K562 (cell line): ENCODE measurements around the gene EPB41L3. TPM values are rescaled to one million over a fixed set of nuclear protein-coding genes. Genes with fewer than 3 reads are reported as not detected.

Experiments
- ATAC-seq: fragments of 200-7000 bp; cut with Tn5 transposase; 3 replicates; pipeline ENCODE4 v1.9.1; 2020; ENCODE audit warnings: moderate library complexity
- BruUV-seq: library from RNA; stranded (reverse); fragments of 400-500 nt; replicated peaks from 2 replicates; lab custom pipeline; 2021; lab: Mats Ljungman, UMichigan
- CTCF ChIA-PET: fragments of 300-600 bp; formaldehyde crosslinking; extraction: SDS; loops from one replicate; lab custom pipeline; 2021; ENCODE audit warnings: low intra/inter-chr PET ratio; lab: Yijun Ruan, JAX
- POLR2A ChIA-PET: fragments of 300-600, 350-650 bp; sonication (Branson Sonifier 250); formaldehyde crosslinking; extraction: SDS; loops from one replicate; lab custom pipeline; 2021; ENCODE audit warnings: antibody characterized with exemption, inconsistent platforms; lab: Yijun Ruan, JAX
- DNase-seq, 4 experiments: peaks; one replicate each; pipeline versions ENCODE4 v3.0.0 to v3.0.0-alpha.2; 2011 to 2018; ENCODE audit warnings: low spot score in 3 of 4, mixed read lengths in 3 of 4; ENCODE audit errors: extremely low read depth in 1 of 4
- FAIRE-seq: peaks from 2 replicates; lab custom pipeline; 2011; peaks lifted over from hg19 to GRCh38; lab: Jason Lieb, UNC
- H2AFZ ChIP-seq: 2 replicates; pipeline ENCODE4 v1.6.0; 2011; ENCODE audit warnings: low read depth, low read length, control low read depth, inconsistent platforms
- H3K27ac ChIP-seq: fragments of 200-600 bp; 3 replicates; pipeline ENCODE4 v1.8.0; 2011; ENCODE audit warnings: low read depth, mild to moderate bottlenecking, control low read depth, inconsistent platforms, low read length, moderate library complexity, mixed read lengths; ENCODE audit errors: extremely low read depth
- H3K27me3 ChIP-seq, 2 experiments: fragments of 300-600 bp in 1 of 2; 2 replicates in 1 of 2; 3 replicates in 1 of 2; pipeline versions ENCODE4 v1.6.0 to v1.8.0; 2011; ENCODE audit warnings: inconsistent platforms in 2 of 2, low read length in 2 of 2, mild to moderate bottlenecking in 1 of 2, mixed read lengths in 1 of 2, moderate library complexity in 1 of 2; ENCODE audit not compliant: control insufficient read depth in 2 of 2, insufficient read depth in 2 of 2
- H3K36me3 ChIP-seq: fragments of 300-600 bp; 3 replicates; pipeline ENCODE4 v1.8.0; 2011; ENCODE audit warnings: mild to moderate bottlenecking, low read length, inconsistent platforms; ENCODE audit not compliant: control insufficient read depth, insufficient read depth
- H3K4me1 ChIP-seq, 2 experiments: fragments of 200-600 bp in 1 of 2; replicated peaks in 1 of 2; 2 replicates in 1 of 2; 3 replicates in 1 of 2; pipeline versions ENCODE4 v1.5.1 to v1.8.0; 2011; ENCODE audit warnings: inconsistent platforms in 2 of 2, low read length in 2 of 2, mild to moderate bottlenecking in 1 of 2, mixed read lengths in 1 of 2, moderate library complexity in 1 of 2; ENCODE audit not compliant: control insufficient read depth in 2 of 2, insufficient read depth in 2 of 2
- H3K4me2 ChIP-seq: 2 replicates; pipeline ENCODE4 v1.6.1; 2011; ENCODE audit warnings: low read length, control low read depth, inconsistent platforms, mixed read lengths; ENCODE audit not compliant: insufficient read depth
- H3K4me3 ChIP-seq: fragments of 200-600 bp; sonication (generic), shearing (Covaris generic); 2 replicates; pipeline ENCODE4 v1.5.1; 2016; ENCODE audit warnings: control low read depth, inconsistent platforms
- H3K79me2 ChIP-seq: fragments of 200-600 bp; 3 replicates; pipeline ENCODE4 v1.8.0; 2011; ENCODE audit warnings: low read length, inconsistent platforms; ENCODE audit not compliant: control insufficient read depth, insufficient read depth
- H3K9ac ChIP-seq, 2 experiments: 2 replicates each; pipeline versions ENCODE4 v1.6.0 to v1.6.1; 2011; ENCODE audit warnings: low read depth in 2 of 2, low read length in 2 of 2, control low read depth in 1 of 2, inconsistent platforms in 1 of 2, mild to moderate bottlenecking in 1 of 2, mixed read lengths in 1 of 2; ENCODE audit not compliant: insufficient read depth in 1 of 2
- H3K9me1 ChIP-seq: one replicate; pipeline ENCODE4 v1.6.0; 2011; ENCODE audit warnings: inconsistent platforms, mild to moderate bottlenecking, low read length, moderate library complexity; ENCODE audit not compliant: control insufficient read depth, insufficient read depth
- H3K9me3 ChIP-seq: replicated peaks from 2 replicates; pipeline ENCODE4 v1.5.1; 2011; ENCODE audit warnings: low read depth, low read length, inconsistent platforms; ENCODE audit not compliant: control insufficient read depth, insufficient read depth
- H4K20me1 ChIP-seq: replicated peaks from 2 replicates; pipeline ENCODE4 v1.6.1; 2011; ENCODE audit warnings: low read length, inconsistent platforms, mixed read lengths; ENCODE audit not compliant: control insufficient read depth, insufficient read depth
- CHAMP1 ChIP-seq: fragments of 450-650 bp; IDR thresholded peaks from 2 replicates; pipeline ENCODE4 v1.6.1; 2016; ENCODE audit warnings: mild to moderate bottlenecking
- GATAD2B ChIP-seq: fragments of 450-650 bp; IDR thresholded peaks from 2 replicates; pipeline ENCODE4 v1.6.1; 2017; ENCODE audit warnings: mild to moderate bottlenecking, borderline replicate concordance
- IRF2 ChIP-seq: sonication (generic); formaldehyde crosslinking; IDR thresholded peaks from 2 replicates; pipeline ENCODE4 v1.8.1; 2022; ENCODE audit warnings: mild to moderate bottlenecking, missing genetic modification reagents
- RAD21 ChIP-seq, 2 experiments: fragments of 250-450 bp in 1 of 2; fragments of 450-650 bp in 1 of 2; sonication (Bioruptor Pico) in 1 of 2; formaldehyde crosslinking in 1 of 2; IDR thresholded peaks in 1 of 2; conservative IDR thresholded peaks in 1 of 2; 2 replicates each; pipeline versions ENCODE4 v1.4.0 to v1.8.0; 2020 to 2022; ENCODE audit warnings: mild to moderate bottlenecking in 2 of 2, moderate library complexity in 1 of 2
- RBM39 ChIP-seq: fragments of 200-400 bp; formaldehyde crosslinking; optimal IDR thresholded peaks from 2 replicates; pipeline ENCODE3; 2018; ENCODE audit warnings: low read depth, low read length
- SETDB1 ChIP-seq: IDR thresholded peaks from one replicate; pipeline ENCODE4 v1.6.1; 2012; ENCODE audit warnings: low read length, control low read depth, inconsistent platforms
- SNRNP70 ChIP-seq: fragments of 200-400 bp; formaldehyde crosslinking; optimal IDR thresholded peaks from 2 replicates; pipeline ENCODE3; 2017; ENCODE audit warnings: low read depth, low read length
- SRSF7 ChIP-seq: fragments of 200-400 bp; formaldehyde crosslinking; optimal IDR thresholded peaks from 2 replicates; pipeline ENCODE3; 2017; ENCODE audit warnings: mild to moderate bottlenecking, low read depth, low read length
- TGIF2 ChIP-seq: sonication (generic); formaldehyde crosslinking; IDR thresholded peaks from 2 replicates; pipeline ENCODE4 v1.8.1; 2022; ENCODE audit warnings: mild to moderate bottlenecking, missing genetic modification reagents, moderate library complexity
- XRCC5 ChIP-seq: fragments of 200-400 bp; formaldehyde crosslinking; IDR thresholded peaks from 2 replicates; pipeline ENCODE4 v1.6.1; 2017; ENCODE audit warnings: low read depth, mild to moderate bottlenecking, low read length
- ZNF644 ChIP-seq: fragments of 200-800 bp; sonication (Bioruptor generic); IDR thresholded peaks from 2 replicates; pipeline ENCODE4 v1.6.1; 2016; ENCODE audit warnings: low read depth, missing genetic modification characterization, missing compliant biosample characterization
- ZNF699 ChIP-seq: fragments of 250-450 bp; sonication (Bioruptor Pico); IDR thresholded peaks from 2 replicates; pipeline ENCODE4 v1.8.0; 2021; ENCODE audit warnings: mild to moderate bottlenecking, moderate library complexity; ENCODE audit not compliant: insufficient replicate concordance
- WGBS: fragments of 100-300 bp; shearing (Covaris generic); methylation state at CpG from one replicate; pipeline ENCODE4 v1.1.6; 2016; ENCODE audit warnings: low coverage, mixed read lengths; ENCODE audit not compliant: insufficient coverage; ENCODE audit errors: missing lambda C conversion rate; 5-methylcytosine and 5-hydroxymethylcytosine counted together
- in situ Hi-C: fragments of 300-500 bp; cut with MboI; formaldehyde crosslinking; loops from 4 replicates; pipeline ENCODE4 v1.15.0; 2018; ENCODE audit warnings: inconsistent platforms, mixed read lengths
- intact Hi-C: fragments of 100-400 bp; cut with micrococcal nuclease; formaldehyde crosslinking; loops from 2 replicates; pipeline ENCODE4 v1.14.2; 2022
- polyA plus RNA-seq, 8 experiments: library from polyadenylated mRNA; depleted of rRNA in 4 of 8; stranded (reverse) in 5 of 8; unstranded in 3 of 8; fragments of >200 nt; fragmentation: Nextera tagmentation in 2 of 8; fragmentation: Illumina TruSeq in 1 of 8; extraction: Ambion mirVana in 2 of 8; extraction: Trizol in 1 of 8; gene quantifications; 2 replicates each; pipeline versions ENCODE4 v1.2.1 to v1.2.3, GENCODE V29; 2011 to 2014; ENCODE audit warnings: inconsistent platforms in 1 of 8, missing spikeins in 1 of 8
- total RNA-seq, 7 experiments: library from RNA; depleted of rRNA in 6 of 7; stranded (reverse); fragments of >200 nt in 6 of 7; fragmentation: Illumina TruSeq in 2 of 7; extraction: Trizol in 2 of 7; gene quantifications; 2 replicates each; pipeline versions ENCODE4 v1.2.1 to v1.2.3, GENCODE V29; 2011 to 2021; ENCODE audit warnings: low replicate concordance in 1 of 7

EPB41L3 gene
- total and polyA plus RNA-seq, 9 of the 15 experiments (the other 6 are each of a cell fraction or from before 2014, with no cell fraction given) = 0.44 to 0.49 TPM; not detected in 7

GRCh38 chr18:5425721-5426120 lies 118.1 kb downstream of the EPB41L3 start:
- WGBS = 0% methylated on average over 2 of the region's 2 CpGs
- DNase-seq (no peak), ATAC-seq (no peak), FAIRE-seq (no peak)
- no peak overlapping the region for H3K9ac ChIP-seq
- in situ Hi-C loops (no loop called here), intact Hi-C loops (no loop called here)
- H3K9me1 ChIP-seq = no peaks in the 10 kb centered on the region
- no peaks in the 10 kb centered on the region for H3K36me3 ChIP-seq
- no peak overlapping the region for H2AFZ ChIP-seq
- POLR2A ChIA-PET = no interaction called here
- H3K27me3 ChIP-seq = no peaks in the 10 kb centered on the region
- H3K4me3 ChIP-seq = no peak overlapping the region
- no peak overlapping the region for H3K27ac ChIP-seq
- TF ChIP-seq ZNF644 (tag) = no peak
- no peak for TF ChIP-seq XRCC5
- no peak for TF ChIP-seq SETDB1
- TF ChIP-seq IRF2 (CRISPR knock-in tag) = no peak
- BruUV-seq = no TSS peak
- no peak overlapping the region for H3K4me2 ChIP-seq
- CTCF ChIA-PET = no interaction called here
- H3K4me1 ChIP-seq = no peaks in the 10 kb centered on the region
- H4K20me1 ChIP-seq = no peaks in the 10 kb centered on the region
- no peaks in the 10 kb centered on the region for H3K9me3 ChIP-seq
- H3K79me2 ChIP-seq = no peaks in the 10 kb centered on the region

- no TSS peak for BruUV-seq
- peak in 1 of 4 experiments; percentile 34 for DNase-seq
- Histone ChIP-seq H3K27me3 (no peaks in the 10 kb centered on the region), H3K27ac (no peak overlapping the region), H3K4me3 (no peak overlapping the region), H3K9me3 (no peaks in the 10 kb centered on the region), H3K79me2 (no peaks in the 10 kb centered on the region), H2AFZ (no peak overlapping the region), H3K4me1 (no peaks in the 10 kb centered on the region), H3K9ac (no peak overlapping the region), H3K36me3 (no peaks in the 10 kb centered on the region), H3K4me2 (no peak overlapping the region), H3K9me1 (no peaks in the 10 kb centered on the region), H4K20me1 (no peaks in the 10 kb centered on the region)
- no peak for FAIRE-seq
- ChIA-PET CTCF (no interaction called here), POLR2A (no interaction called here)
- under 1% methylated on average over 6 of the region's 6 CpGs for WGBS
- in situ Hi-C loops = no loop called here
- intact Hi-C loops = no loop called here
- 0 out of 3 replicates have a peak, but pooled peaks have one; percentile 42 for ATAC-seq
- no peak for TF ChIP-seq RBM39
- no peak for TF ChIP-seq SNRNP70
- TF ChIP-seq RAD21 (CRISPR knock-in tag; conservative IDR thresholded peaks at IDR 0.05 in 1 of 2, IDR thresholded peaks at IDR 0.05 in 1 of 2) = peak in 1 of 2 experiments; percentile 41; a peak in 2 of 4 replicates
- no peak for TF ChIP-seq SETDB1
- no peak for TF ChIP-seq CHAMP1
- TF ChIP-seq TGIF2 (CRISPR knock-in tag) = no peak
- no peak for TF ChIP-seq ZNF699
- no peak for TF ChIP-seq SRSF7
- TF ChIP-seq GATAD2B = no peak
These were observed 118.7 kb downstream of the EPB41L3 start for GRCh38 chr18:5424903-5425664.
